ENCODE measurements around the gene BBLN.

The BBLN gene

DNA sequence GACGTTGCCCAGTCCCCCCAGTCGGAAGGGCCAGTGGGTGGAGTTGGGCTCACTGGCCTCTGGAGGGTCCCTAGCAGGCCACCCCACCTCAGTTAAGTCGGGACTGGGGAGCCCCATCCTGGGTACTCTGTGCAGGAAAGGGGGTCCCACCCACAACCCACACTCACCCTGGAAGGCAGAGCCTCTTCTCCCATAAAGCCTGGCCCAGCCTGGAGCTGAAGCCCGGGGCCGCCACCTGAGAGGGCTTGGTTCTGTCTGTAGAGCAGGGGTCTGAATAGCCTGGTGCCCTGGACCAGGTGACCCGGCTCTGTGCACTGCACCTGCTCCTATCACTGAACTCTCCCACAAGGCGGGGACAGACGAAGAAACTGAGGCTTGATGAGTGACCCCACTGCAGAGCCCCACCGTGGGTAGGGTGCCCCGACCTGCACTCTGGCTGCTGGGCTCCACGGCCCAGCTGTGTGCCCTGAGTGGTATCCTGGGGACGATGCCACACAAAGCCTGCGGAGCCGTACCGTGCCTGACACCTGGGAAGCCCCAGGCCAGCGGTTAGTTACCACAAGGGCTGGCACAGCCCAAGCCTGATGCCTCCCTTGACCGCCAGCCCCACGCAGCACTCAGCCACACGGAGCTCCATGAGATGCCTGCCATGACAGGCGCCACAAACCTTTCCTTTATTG is 39.9 kb upstream of the BBLN start:
- peaks cover 19% of the 10 kb centered on the region for H3K36me3 Mint-ChIP-seq (ENCODE audit: insufficient read depth)
- DNase-seq (ENCODE audit: low spot score in 2 of 2) (no peak), ATAC-seq (replicated peaks; ENCODE audit: extremely low read depth, poor library complexity, severe bottlenecking) (no peak)
- H3K4me1 Mint-ChIP-seq = peaks cover 17% of the 10 kb centered on the region
- no peaks in the 10 kb centered on the region for H3K27me3 Mint-ChIP-seq
- H3K27ac Mint-ChIP-seq (ENCODE audit: low read depth) = no peak overlapping the region
- H3K9me3 Mint-ChIP-seq = no peaks in the 10 kb centered on the region
- no peak overlapping the region for H3K4me3 Mint-ChIP-seq

DNA sequence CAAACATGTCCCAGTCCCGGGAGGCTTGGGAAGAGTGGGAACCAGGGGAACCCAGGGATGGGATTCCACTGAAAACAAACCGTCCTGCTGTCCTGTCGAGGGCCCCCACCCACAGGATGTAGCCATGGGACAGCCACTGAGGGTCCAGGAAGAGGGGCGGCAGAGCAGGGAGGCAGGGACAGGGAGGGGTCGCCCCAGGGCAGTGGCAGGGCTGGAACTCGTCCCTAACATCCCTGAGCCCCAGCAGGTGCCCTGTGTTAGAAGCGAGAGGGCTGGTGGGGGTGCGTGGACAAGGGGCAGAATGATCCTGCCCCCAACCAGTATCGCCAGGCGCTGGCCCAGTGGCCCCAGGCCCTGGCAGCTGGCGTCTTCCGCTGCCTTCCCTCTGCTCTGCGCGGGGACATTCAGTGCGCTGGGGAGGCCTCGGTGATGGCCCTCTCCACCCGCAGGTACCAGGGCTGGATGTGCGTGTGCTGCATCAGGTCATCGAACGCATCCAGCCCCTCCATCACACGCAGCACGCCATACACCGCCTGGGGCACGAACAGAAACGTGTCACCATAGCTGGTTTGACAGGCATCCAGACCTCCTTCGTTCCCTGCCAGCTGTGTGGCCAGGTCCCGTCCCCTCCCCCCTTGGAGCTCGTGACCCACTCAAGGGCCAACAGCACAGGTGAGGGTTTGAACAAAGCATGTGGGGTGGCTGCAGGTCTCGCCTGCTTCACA is 39.2 kb upstream of the BBLN start:
- Mint-ChIP-seq H3K27ac (ENCODE audit: low read depth) (no peak overlapping the region), H3K36me3 (ENCODE audit: insufficient read depth) (peaks cover 19% of the 10 kb centered on the region)
- DNase-seq (ENCODE audit: low spot score in 2 of 2) = no peak

DNA sequence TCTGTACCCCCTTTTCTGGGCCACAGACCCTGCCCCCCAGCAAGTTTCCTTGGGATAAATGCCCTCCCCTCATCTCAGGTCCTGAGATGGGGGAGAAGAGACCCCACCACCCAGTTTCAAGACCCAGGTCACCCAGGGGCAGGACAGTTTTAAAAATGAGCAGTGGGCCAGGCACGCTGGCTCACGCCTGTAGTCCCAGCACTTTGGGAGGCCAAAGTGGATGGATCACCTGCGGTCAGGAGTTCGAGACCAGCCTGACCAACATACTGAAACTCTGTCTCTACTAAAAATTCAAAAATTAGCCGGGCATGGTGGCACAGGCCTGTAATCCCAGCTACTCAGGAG is 38.6 kb upstream of the BBLN start:
- no peak for ATAC-seq (replicated peaks; ENCODE audit: extremely low read depth, poor library complexity, severe bottlenecking)
- Mint-ChIP-seq H3K27me3 (no peaks in the 10 kb centered on the region), H3K4me3 (no peak overlapping the region), H3K9me3 (no peaks in the 10 kb centered on the region), H3K36me3 (ENCODE audit: insufficient read depth) (peaks cover 19% of the 10 kb centered on the region), H3K27ac (ENCODE audit: low read depth) (no peak overlapping the region), H3K4me1 (peaks cover 30% of the 10 kb centered on the region)
- no peak for DNase-seq (ENCODE audit: low spot score in 2 of 2)

More for the DNA sequence above, 39.2 kb upstream of the BBLN start:
- H3K27me3 Mint-ChIP-seq = no peaks in the 10 kb centered on the region
- no peak for ATAC-seq (replicated peaks; ENCODE audit: extremely low read depth, poor library complexity, severe bottlenecking)
- H3K9me3 Mint-ChIP-seq = no peaks in the 10 kb centered on the region
- H3K4me1 Mint-ChIP-seq = peaks cover 24% of the 10 kb centered on the region
- no peak overlapping the region for H3K4me3 Mint-ChIP-seq

DNA sequence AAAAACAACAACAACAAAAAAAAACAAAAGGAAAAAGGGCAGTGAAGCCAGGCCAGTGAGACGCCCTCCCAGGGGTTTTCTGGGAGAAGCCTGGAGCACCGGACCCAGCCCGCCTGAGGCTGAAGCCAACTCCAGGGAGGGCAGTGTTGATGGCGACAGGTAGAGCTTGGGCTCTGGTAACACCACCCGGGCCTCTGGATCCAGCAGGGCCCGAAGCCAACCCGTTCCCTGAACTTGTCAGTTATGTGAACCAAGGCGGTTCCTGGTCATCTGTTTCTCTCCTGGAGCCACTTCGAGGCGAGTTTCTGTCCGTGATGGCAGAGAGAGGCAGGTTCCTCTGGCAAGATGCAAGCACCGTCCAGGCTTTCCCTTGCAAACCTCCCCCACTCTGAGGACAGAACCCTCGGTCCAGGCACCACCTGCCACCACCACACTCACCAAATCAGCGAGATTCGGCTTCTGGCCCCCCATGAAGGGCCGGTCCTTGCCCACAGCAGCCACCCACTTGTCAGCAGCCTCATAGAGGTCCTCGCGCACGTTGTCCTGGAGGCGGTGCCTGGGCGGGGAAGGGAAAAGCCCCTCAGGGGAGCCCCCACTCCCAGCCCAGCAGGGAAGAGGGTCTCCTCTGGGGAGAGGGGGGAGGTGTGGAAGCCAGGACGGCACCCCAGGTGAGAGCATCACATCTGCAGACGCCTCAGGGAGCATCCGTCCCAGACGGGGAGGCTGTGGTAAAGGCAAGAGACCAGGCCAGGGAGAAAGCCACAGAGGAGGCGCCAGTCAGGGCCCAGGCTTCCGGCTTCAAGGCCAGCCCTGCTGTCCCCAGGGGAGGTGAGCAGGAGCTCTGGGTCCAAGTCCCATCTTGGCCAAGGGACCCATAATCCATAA is 37.9 kb upstream of the BBLN start:
- peaks cover 19% of the 10 kb centered on the region for H3K36me3 Mint-ChIP-seq (ENCODE audit: insufficient read depth)
- DNase-seq (ENCODE audit: low spot score in 2 of 2) = no peak
- peaks cover 31% of the 10 kb centered on the region for H3K4me1 Mint-ChIP-seq
- no peaks in the 10 kb centered on the region for H3K27me3 Mint-ChIP-seq
- no peak overlapping the region for H3K4me3 Mint-ChIP-seq
- ATAC-seq (replicated peaks; ENCODE audit: extremely low read depth, poor library complexity, severe bottlenecking) = no peak
- H3K9me3 Mint-ChIP-seq = no peaks in the 10 kb centered on the region
- H3K27ac Mint-ChIP-seq (ENCODE audit: low read depth) = no peak overlapping the region

DNA sequence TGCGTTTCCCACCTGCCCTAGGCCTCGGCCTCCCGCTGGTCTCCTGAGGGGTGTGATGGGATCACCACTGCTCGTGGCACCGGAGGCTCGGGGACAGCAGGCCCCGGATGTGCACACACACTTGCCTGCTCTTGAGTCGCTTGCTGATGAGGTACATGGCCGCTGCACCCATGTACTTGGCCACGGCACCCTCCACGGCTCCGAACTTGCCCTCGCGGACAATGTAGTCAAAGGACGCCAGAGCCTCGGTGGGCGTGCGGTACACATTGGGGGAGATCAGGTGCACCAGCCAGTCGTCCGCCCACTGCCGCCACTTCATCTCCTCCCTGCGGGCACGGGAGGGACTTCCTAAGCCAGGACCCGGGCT is 37.3 kb upstream of the BBLN start:
- DNase-seq (ENCODE audit: low spot score in 2 of 2) = no peak
- ATAC-seq (replicated peaks; ENCODE audit: extremely low read depth, poor library complexity, severe bottlenecking) = no peak
- Mint-ChIP-seq H3K9me3 (no peaks in the 10 kb centered on the region), H3K27me3 (no peaks in the 10 kb centered on the region), H3K36me3 (ENCODE audit: insufficient read depth) (peaks cover 18% of the 10 kb centered on the region), H3K27ac (ENCODE audit: low read depth) (no peak overlapping the region), H3K4me3 (no peak overlapping the region), H3K4me1 (peaks cover 26% of the 10 kb centered on the region)

DNA sequence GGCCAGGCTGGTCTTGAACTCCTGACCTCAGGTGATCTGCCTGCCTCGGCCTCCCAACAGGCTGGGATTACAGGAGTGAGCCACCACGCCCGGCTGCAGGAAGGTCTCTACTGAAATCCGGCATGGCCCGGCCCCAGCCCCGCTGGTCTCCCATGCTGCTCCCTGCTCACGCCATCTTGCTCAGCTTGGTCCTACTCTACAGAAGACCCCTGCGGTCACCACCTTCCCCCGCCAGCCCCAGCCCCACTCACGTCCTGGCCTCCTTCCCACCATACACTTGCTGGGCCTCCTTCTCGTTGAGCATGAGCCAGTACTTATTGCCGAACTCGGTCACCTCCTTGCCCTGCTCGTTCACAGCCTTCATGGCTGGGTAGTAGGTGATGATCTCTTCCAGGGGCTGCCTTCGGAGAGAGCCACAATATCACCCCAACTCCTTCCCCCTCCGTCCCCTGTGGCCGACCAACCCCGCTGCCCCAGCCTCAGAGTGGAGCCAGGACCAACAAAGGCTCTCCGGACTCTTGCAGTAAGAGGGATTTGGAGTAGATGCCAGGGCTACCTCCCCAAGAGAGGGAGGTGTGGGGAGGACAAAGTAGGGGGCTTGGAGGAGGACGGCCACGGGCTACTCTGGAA is 36.5 kb upstream of the BBLN start:
- Mint-ChIP-seq H3K27me3 (no peaks in the 10 kb centered on the region), H3K4me3 (no peak overlapping the region), H3K9me3 (no peaks in the 10 kb centered on the region), H3K27ac (ENCODE audit: low read depth) (no peak overlapping the region), H3K36me3 (ENCODE audit: insufficient read depth) (peaks cover 24% of the 10 kb centered on the region), H3K4me1 (peaks cover 25% of the 10 kb centered on the region)
- ATAC-seq (replicated peaks; ENCODE audit: extremely low read depth, poor library complexity, severe bottlenecking) (no peak), DNase-seq (ENCODE audit: low spot score in 2 of 2) (no peak)

DNA sequence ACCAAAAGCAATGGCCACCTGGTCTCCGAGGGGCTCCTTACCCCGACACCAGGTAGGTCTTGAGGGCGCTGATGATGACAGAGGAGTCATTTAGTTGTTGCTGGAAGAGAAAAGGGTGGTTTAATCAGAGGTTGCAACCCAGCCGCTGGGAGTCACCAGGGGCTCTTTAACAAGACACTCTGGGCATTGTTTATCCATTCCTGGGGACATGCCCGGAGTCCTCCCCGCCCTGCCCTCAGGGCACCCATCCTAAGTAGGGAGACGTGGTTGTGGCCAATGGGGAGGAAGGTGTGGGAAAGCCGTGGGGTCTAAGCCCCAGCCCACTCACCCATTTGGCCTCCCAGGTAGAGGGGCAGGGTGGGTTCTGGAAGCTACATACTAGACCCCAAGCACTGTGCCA is 35.6 kb upstream of the BBLN start:
- no peak for ATAC-seq (replicated peaks; ENCODE audit: extremely low read depth, poor library complexity, severe bottlenecking)
- peaks cover 26% of the 10 kb centered on the region for H3K36me3 Mint-ChIP-seq (ENCODE audit: insufficient read depth)
- no peak for DNase-seq (ENCODE audit: low spot score in 2 of 2)
- peaks cover 33% of the 10 kb centered on the region for H3K4me1 Mint-ChIP-seq
- H3K27me3 Mint-ChIP-seq = no peaks in the 10 kb centered on the region
- no peaks in the 10 kb centered on the region for H3K9me3 Mint-ChIP-seq
- no peak overlapping the region for H3K27ac Mint-ChIP-seq (ENCODE audit: low read depth)
- no peak overlapping the region for H3K4me3 Mint-ChIP-seq

DNA sequence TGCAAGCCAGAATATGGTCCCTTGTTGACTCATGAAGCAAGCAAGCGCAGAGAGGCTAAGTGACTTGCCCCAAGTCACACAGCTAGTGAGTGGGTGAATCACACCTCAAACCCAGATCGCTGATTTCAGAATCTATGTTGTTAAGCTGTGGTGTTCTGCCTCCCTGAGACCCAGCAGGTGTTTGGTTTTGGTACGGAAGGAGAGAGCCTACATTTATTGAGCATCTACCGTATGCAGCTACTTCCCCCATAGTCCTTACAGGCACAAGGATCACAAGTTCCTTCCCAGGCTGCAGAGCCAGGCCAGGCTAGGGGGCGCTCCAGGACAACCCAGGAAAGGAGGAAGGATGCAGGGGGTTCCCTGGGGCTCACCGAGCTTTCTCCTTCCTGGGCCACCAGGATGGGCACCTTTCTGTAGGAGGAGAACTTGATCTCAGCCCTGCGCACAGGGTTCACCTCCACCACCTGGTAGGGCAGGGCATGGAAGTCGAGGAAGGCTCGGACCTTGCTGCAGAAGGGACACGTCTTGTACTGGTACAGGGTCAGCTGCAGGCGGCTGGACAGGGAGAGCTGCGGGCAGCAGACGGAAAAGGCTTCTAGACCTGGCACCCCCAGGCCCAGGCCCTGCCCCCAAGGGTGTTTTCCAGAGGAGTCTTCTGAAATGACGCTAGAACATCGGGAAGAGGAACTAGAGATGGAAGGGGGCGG is 35.0 kb upstream of the BBLN start:
- peak overlapping the region; percentile 53 for H3K27ac Mint-ChIP-seq (ENCODE audit: low read depth)
- ATAC-seq (replicated peaks; ENCODE audit: extremely low read depth, poor library complexity, severe bottlenecking) (no peak), DNase-seq (ENCODE audit: low spot score in 2 of 2) (no peak)
- H3K9me3 Mint-ChIP-seq = no peaks in the 10 kb centered on the region
- peaks cover 26% of the 10 kb centered on the region for H3K36me3 Mint-ChIP-seq (ENCODE audit: insufficient read depth)
- H3K4me1 Mint-ChIP-seq = peaks cover 34% of the 10 kb centered on the region
- peak overlapping the region; percentile 99 for H3K4me3 Mint-ChIP-seq
- no peaks in the 10 kb centered on the region for H3K27me3 Mint-ChIP-seq

DNA sequence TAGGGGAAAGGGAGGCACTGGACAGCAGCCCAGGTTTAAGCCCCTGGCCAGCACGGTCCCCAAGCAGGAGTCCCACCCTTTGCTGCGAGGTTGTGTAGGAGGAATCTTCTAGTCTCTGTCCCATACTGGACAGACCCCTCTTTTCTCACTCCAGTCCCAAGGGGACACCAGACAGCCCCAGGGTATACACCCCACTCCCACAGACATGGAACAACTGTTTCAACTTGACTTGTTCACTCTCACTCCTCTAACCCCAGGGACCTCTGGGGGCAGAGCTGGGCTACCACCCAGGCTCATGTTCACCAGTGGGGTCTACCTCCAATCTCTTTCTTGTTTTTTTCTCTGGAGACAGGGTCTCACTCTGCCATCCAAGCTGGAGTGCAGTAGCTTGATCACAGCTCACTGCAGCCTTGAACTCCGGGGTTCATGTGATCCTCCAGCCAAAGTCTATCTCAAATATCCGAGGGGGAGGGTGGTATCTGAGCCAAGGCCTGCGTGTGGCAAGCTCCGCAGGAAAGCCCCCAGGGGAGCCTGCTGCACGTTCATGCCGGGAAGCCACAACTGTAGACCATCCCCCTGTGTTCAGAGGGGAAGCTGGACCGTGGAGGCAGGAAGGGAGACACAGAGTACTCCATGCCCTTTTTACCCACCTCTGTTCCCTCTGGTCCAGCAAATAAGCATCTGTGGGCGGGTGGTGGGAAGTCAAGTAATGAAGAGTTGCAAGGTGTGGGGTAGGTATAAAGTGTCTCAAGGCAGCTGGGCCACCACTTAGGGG is 34.3 kb upstream of the BBLN start:
- Mint-ChIP-seq H3K9me3 (no peaks in the 10 kb centered on the region), H3K4me3 (peak overlapping the region; percentile 99), H3K4me1 (peaks cover 34% of the 10 kb centered on the region), H3K27ac (ENCODE audit: low read depth) (peak overlapping the region; percentile 53), H3K27me3 (no peaks in the 10 kb centered on the region), H3K36me3 (ENCODE audit: insufficient read depth) (peaks cover 26% of the 10 kb centered on the region)
- DNase-seq (ENCODE audit: low spot score in 2 of 2) (no peak), ATAC-seq (replicated peaks; ENCODE audit: extremely low read depth, poor library complexity, severe bottlenecking) (no peak)

DNA sequence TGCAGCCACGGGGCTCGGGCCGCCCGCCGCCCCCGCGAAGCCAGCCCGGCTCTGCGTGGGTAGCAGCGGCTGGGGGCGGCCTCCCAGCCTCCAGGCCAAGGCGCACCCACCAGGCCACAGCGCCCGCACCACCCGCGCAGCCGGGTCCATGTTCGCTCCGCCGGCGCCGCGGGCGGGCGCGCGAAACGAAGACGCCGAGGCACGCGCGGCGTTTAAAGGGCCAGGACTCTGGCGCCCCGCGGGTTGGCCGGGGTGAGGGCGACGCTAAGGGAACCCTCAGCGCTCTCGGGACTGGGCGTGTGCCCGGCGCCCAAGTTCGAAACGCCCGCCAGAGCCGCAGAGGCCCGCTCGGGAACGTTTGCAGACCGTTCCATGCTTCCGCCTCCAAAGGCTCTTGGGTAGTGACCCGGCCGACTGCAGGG is 32.5 kb upstream of the BBLN start, which contains the start of gene PTGES2:
PTGES2 (minus strand) TSS at position 162 of the 422 bp plus-strand sequence; CDS start at position 150, 12 bp downstream.
- Mint-ChIP-seq H3K27ac (ENCODE audit: low read depth) (peak within 1 kb of the TSS; percentile 99), H3K36me3 (ENCODE audit: insufficient read depth) (peaks cover 18% of the 10 kb centered on the region), H3K27me3 (peaks cover 15% of the 10 kb centered on the region), H3K4me1 (peaks cover 34% of the 10 kb centered on the region), H3K4me3 (peak within 1 kb of the TSS; percentile 99), H3K9me3 (no peaks in the 10 kb centered on the region)
- ATAC-seq (replicated peaks; ENCODE audit: extremely low read depth, poor library complexity, severe bottlenecking) (peak; percentile 73), DNase-seq (ENCODE audit: low spot score in 2 of 2) (peak; percentile 67 to 69)

DNA sequence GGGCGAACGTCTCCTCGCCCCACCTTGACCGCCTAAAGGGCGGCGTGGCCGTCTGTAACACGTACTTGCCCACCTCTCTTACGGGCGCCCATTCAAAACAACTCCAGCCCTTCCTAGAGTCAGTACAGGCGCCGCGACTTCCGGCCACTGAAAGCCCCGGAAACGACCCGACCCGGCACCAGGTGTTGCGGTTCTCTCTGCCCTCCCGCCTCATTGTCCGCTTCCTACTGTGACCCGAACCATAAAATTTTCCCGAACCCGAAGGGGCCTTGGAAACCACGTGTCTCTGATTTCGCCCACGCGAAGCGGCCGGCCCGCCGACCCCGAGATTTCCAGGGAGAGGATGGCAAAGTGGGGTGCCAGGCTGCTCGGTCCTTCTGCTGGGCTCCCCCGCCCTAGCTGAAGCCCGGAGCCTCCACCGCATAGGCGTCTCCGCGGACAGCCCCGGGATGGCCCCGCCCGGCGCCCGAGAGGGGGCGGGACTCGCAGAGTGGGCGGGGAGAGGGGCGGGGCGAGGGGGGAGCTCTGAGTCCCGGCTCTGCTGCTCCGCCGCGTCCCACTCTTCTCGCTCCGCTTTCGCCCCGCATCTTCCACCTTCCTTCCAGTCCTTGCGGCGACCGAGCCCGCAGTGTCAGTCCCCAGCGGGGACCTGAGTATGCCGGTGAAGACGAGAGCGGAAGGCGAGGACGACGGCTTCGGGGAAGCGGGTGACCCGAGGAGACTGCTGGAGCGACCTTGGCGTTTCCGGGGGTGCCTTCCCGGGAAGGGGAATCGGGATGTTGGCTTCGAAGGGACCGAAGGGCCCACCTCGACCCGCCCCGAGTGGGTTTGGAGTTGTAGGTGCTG is 31.9 kb upstream of the BBLN start:
- H3K36me3 Mint-ChIP-seq (ENCODE audit: insufficient read depth) = peaks cover 16% of the 10 kb centered on the region

More for the DNA sequence above, 31.9 kb upstream of the BBLN start:
- Mint-ChIP-seq H3K27ac (ENCODE audit: low read depth) (peak overlapping the region; percentile 99), H3K27me3 (peaks cover 22% of the 10 kb centered on the region), H3K4me3 (peak overlapping the region; percentile 99), H3K9me3 (no peaks in the 10 kb centered on the region), H3K4me1 (peaks cover 34% of the 10 kb centered on the region)
- DNase-seq (ENCODE audit: low spot score in 2 of 2) (peak; percentile 84 to 87), ATAC-seq (replicated peaks; ENCODE audit: extremely low read depth, poor library complexity, severe bottlenecking) (peak; percentile 84)

Measured in central memory CD8-positive, alpha-beta T cell (primary cell).